HCT116 (cell line): ENCODE measurements around the gene PHB1. TPM values are rescaled to one million over a fixed set of nuclear protein-coding genes. Genes with fewer than 3 reads are reported as not detected.

ENCODE experiments used
- ATAC-seq: fragments of 200-7000 bp; cut with Tn5 transposase; 2 replicates; pipeline ENCODE4 v1.9.1; 2020; ENCODE audit warnings: mild to moderate bottlenecking, moderate library complexity
- BruUV-seq: library from RNA; stranded (reverse); fragments of 400-500 nt; replicated peaks from 2 replicates; lab custom pipeline; 2021; lab: Mats Ljungman, UMichigan
- CTCF ChIA-PET: fragments of 300-600 bp; sonication (Branson Sonifier 250); formaldehyde crosslinking; loops from one replicate; lab custom pipeline; 2021; ENCODE audit warnings: antibody characterized with exemption; lab: Charles Lee
- POLR2A ChIA-PET: fragments of 300-600, 350-600 bp; sonication (Branson Sonifier 250); formaldehyde crosslinking; loops from one replicate; lab custom pipeline; 2021; ENCODE audit warnings: antibody characterized with exemption; lab: Charles Lee
- RAD21 ChIA-PET, 2 experiments: fragments of 300-600 bp; sonication (Branson Sonifier 250); formaldehyde crosslinking; loops; one replicate each; lab custom pipeline; 2023; ENCODE audit warnings: low total read pairs in 2 of 2; ENCODE audit not compliant: uncharacterized antibody in 2 of 2, unreplicated experiment in 2 of 2, low non-redundant PET in 1 of 2; lab: Charles Lee
- DNase-seq: peaks from one replicate; pipeline ENCODE4 v3.0.0-alpha.2; 2010; ENCODE audit warnings: low read depth, low spot score
- H2AFZ ChIP-seq: fragments of 200-600 bp; shearing (Covaris generic), sonication (generic); 2 replicates; pipeline ENCODE4 v1.6.1; 2017; ENCODE audit warnings: low read depth, mixed run types, mixed read lengths, antibody characterized with exemption, low read length; ENCODE audit not compliant: poor library complexity, severe bottlenecking
- H3K27ac ChIP-seq: 2 replicates; pipeline ENCODE4 v1.5.1; 2012; ENCODE audit warnings: low read depth, low read length
- H3K27me3 ChIP-seq: fragments of 200-600 bp; sonication (generic); 2 replicates; pipeline ENCODE4 v1.6.1; 2016; ENCODE audit warnings: mixed run types, low read length, mixed read lengths; ENCODE audit not compliant: insufficient read depth
- H3K36me3 ChIP-seq, 2 experiments: fragments of 200-500 bp in 1 of 2; fragments of 200-600 bp in 1 of 2; sonication (Bioruptor generic) in 1 of 2; sonication (generic) in 1 of 2; 2 replicates each; pipeline versions ENCODE4 v1.5.1 to v1.6.1; 2014 to 2016; ENCODE audit warnings: low read length in 2 of 2, inconsistent platforms in 1 of 2, mixed read lengths in 1 of 2, mixed run types in 1 of 2; ENCODE audit not compliant: insufficient read depth in 2 of 2, control insufficient read depth in 1 of 2
- H3K4me1 ChIP-seq, 2 experiments: fragments of 200-600 bp in 1 of 2; sonication (generic) in 1 of 2; 2 replicates each; pipeline versions ENCODE4 v1.5.1 to v1.6.1; 2012 to 2017; ENCODE audit warnings: low read length in 2 of 2, inconsistent platforms in 1 of 2, mild to moderate bottlenecking in 1 of 2, mixed read lengths in 1 of 2, mixed run types in 1 of 2, moderate library complexity in 1 of 2; ENCODE audit not compliant: insufficient read depth in 2 of 2, control insufficient read depth in 1 of 2
- H3K4me2 ChIP-seq: fragments of 200-600 bp; sonication (generic); 2 replicates; pipeline ENCODE4 v1.6.1; 2017; ENCODE audit warnings: mixed run types, low read length, mixed read lengths
- H3K4me3 ChIP-seq, 2 experiments: fragments of 200-600 bp in 1 of 2; sonication (generic) in 1 of 2; replicated peaks in 1 of 2; 2 replicates each; pipeline ENCODE4 v1.5.1; 2011 to 2016; ENCODE audit warnings: low read length in 2 of 2, control low read depth in 1 of 2, low read depth in 1 of 2, mild to moderate bottlenecking in 1 of 2, mixed read lengths in 1 of 2, mixed run types in 1 of 2
- H3K79me2 ChIP-seq: fragments of 200-600 bp; sonication (generic); 2 replicates; pipeline ENCODE4 v1.6.1; 2017; ENCODE audit warnings: mild to moderate bottlenecking, mixed run types, low read length, moderate library complexity, mixed read lengths; ENCODE audit not compliant: insufficient read depth
- H3K9ac ChIP-seq: fragments of 200-600 bp; sonication (generic); 2 replicates; pipeline ENCODE4 v1.6.1; 2016; ENCODE audit warnings: low read length, mixed read lengths
- H3K9me2 ChIP-seq: fragments of 200-600 bp; sonication (generic), shearing (Covaris generic); 2 replicates; pipeline ENCODE4 v1.6.1; 2017; ENCODE audit warnings: mixed run types, mild to moderate bottlenecking, moderate library complexity; ENCODE audit not compliant: insufficient read depth
- H3K9me3 ChIP-seq, 2 experiments: fragments of 200-500 bp in 1 of 2; fragments of 200-600 bp in 1 of 2; sonication (Bioruptor generic) in 1 of 2; sonication (generic) in 1 of 2; 2 replicates each; pipeline ENCODE4 v1.6.1; 2014 to 2017; ENCODE audit warnings: low read length in 2 of 2, mixed read lengths in 2 of 2, inconsistent platforms in 1 of 2, low read depth in 1 of 2, mild to moderate bottlenecking in 1 of 2, mixed run types in 1 of 2, moderate library complexity in 1 of 2; ENCODE audit not compliant: control insufficient read depth in 1 of 2, insufficient read depth in 1 of 2
- H4K20me1 ChIP-seq: fragments of 200-600 bp; sonication (generic), shearing (Covaris generic); 2 replicates; pipeline ENCODE4 v1.6.1; 2017; ENCODE audit warnings: mixed run types, mild to moderate bottlenecking, moderate library complexity; ENCODE audit not compliant: insufficient read depth
- CEBPB ChIP-seq: IDR thresholded peaks from 2 replicates; pipeline ENCODE4 v1.6.1; 2012; ENCODE audit warnings: low read depth
- ELF1 ChIP-seq: IDR thresholded peaks from 2 replicates; pipeline ENCODE4 v1.6.1; 2012; ENCODE audit warnings: low read depth, borderline replicate concordance
- EZH2 ChIP-seq: fragments of 200-600 bp; sonication (generic); IDR thresholded peaks from 2 replicates; pipeline ENCODE4 v1.6.1; 2017; ENCODE audit warnings: antibody characterized with exemption, mixed run types
- JUND ChIP-seq: IDR thresholded peaks from 2 replicates; pipeline ENCODE4 v1.6.1; 2012
- POLR2A ChIP-seq: IDR thresholded peaks from 2 replicates; pipeline ENCODE4 v1.7.0; 2011; ENCODE audit warnings: borderline replicate concordance; ENCODE audit not compliant: insufficient read depth, insufficient read length; ENCODE audit errors: extremely low read depth
- POLR2AphosphoS5 ChIP-seq: IDR thresholded peaks from 2 replicates; pipeline ENCODE4 v1.6.1; 2011; ENCODE audit warnings: mild to moderate bottlenecking, low read depth, low read length, moderate library complexity
- TCF7L2 ChIP-seq: IDR thresholded peaks from 2 replicates; pipeline ENCODE4 v1.7.0; 2011; ENCODE audit warnings: borderline replicate concordance, inconsistent platforms; ENCODE audit not compliant: insufficient read depth, insufficient read length; ENCODE audit errors: extremely low read depth
- YY1 ChIP-seq: IDR thresholded peaks from 2 replicates; pipeline ENCODE4 v1.6.1; 2011; ENCODE audit warnings: low read length, low read depth, moderate library complexity, mild to moderate bottlenecking; ENCODE audit not compliant: insufficient replicate concordance; ENCODE audit errors: extremely low read depth
- intact Hi-C: fragments of 100-400 bp; cut with micrococcal nuclease; formaldehyde crosslinking; loops from 2 replicates; pipeline ENCODE4 v1.10.0; 2022
- total RNA-seq: library from RNA; stranded (reverse); gene quantifications from one replicate; pipeline ENCODE4 v1.2.1, GENCODE V29; 2021; ENCODE audit not compliant: unreplicated experiment
- TF ChIP-seq, protein P1 (sequence below): IDR thresholded peaks from 2 replicates; pipeline ENCODE4 v1.6.1; 2011; ENCODE audit warnings: mild to moderate bottlenecking, low read length, moderate library complexity; ENCODE audit not compliant: insufficient replicate concordance; ENCODE audit errors: extremely low read depth
- TF ChIP-seq, protein P2 (sequence below): IDR thresholded peaks from 2 replicates; pipeline ENCODE4 v1.6.1; 2012; ENCODE audit warnings: low read depth
- TF ChIP-seq, protein P3 (sequence below): IDR thresholded peaks from 2 replicates; pipeline ENCODE4 v1.6.1; 2012
- TF ChIP-seq, protein P4 (sequence below): IDR thresholded peaks from 2 replicates; pipeline ENCODE4 v1.6.1; 2012

The PHB1 gene
- total RNA-seq, 1 experiment from 2014 or later = 534 TPM

DNA sequence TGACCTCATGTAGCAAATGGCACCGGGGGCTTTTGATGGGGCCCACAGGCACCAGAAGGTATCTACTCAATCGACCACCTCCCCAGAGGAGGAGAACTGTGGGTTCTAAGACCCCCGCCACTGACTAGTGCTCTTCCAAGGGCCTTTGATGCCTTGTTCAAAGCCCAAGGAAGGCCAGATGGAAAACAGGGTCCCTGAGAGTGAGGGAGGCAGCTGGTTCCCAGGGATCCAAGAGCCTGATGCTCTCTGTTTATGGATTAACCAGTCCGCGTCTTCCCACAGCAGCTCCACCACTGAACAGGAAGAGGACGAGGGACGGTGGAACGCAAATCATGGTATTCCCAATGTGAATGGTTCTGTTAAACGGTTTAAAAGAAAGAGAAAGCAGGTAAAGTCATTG is 7.6 kb downstream of the PHB1 start:
- no peak overlapping the region for H3K9ac ChIP-seq
- no peak overlapping the region for H3K4me2 ChIP-seq
- H3K27ac ChIP-seq = no peak overlapping the region
- H2AFZ ChIP-seq = no peak overlapping the region
- ATAC-seq (no peak), DNase-seq (no peak)
- H3K9me2 ChIP-seq = no peaks in the 10 kb centered on the region
- no TSS peak for BruUV-seq
- ChIA-PET CTCF (interaction anchor here (0.6 to 4.1 kb wide), 6 partner anchors 8 to 160 kb away, joined by 3 to 65 read pairs (median 6); no protein-coding TSS in a partner anchor), RAD21 (interaction anchor here (1.6 to 2.7 kb wide), 2 partner anchors 149 kb away, joined by 5 to 11 read pairs; no protein-coding TSS in a partner anchor), POLR2A (no interaction called here)
- peaks cover 80 to 88% of the 10 kb centered on the region in 2 experiments for H3K36me3 ChIP-seq
- peaks cover 0 to 3% of the 10 kb centered on the region in 2 experiments; a peak in 3 of 4 replicates for H3K4me1 ChIP-seq
- no peaks in the 10 kb centered on the region for H4K20me1 ChIP-seq
- no peaks in the 10 kb centered on the region for H3K27me3 ChIP-seq
- peaks cover 41% of the 10 kb centered on the region for H3K79me2 ChIP-seq
- no peak overlapping the region for H3K4me3 ChIP-seq
- TF ChIP-seq ELF1 = no peak
- no peaks in the 10 kb centered on the region for H3K9me3 ChIP-seq
- intact Hi-C loops = loop anchor here (5.0 kb wide), 1 partner anchor 300 kb away; the partner anchor contains the start of gene SLC35B1

DNA sequence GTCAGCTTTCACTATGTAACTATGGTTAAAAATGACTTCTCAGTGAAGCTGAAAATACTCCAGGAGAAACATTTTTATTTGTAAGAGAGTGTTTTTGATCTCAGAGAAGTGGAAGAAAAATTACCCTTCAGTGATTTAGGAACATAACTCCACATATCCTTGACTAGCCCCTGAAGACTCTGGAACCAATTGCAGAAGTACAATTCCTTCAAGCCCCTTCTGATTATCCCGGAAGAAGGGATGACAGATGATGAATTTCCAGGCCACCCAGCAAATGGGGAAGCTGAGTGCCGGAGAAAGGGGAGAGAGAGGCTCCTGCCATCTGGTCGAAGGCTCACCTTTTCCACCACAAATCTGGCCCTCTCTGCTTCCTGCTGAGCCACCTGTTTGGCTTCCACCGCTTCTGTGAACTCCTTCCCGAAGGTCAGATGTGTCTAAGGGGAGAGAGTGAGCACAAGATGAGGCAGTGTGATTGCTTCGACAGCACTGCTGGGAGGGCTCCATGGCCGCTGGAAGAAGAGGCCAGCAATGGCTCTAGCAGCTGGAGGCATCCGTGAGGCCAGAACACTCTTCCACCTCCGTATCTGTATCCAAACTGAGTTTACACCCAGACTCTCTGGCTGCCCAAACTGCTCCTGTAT is 8.1 kb downstream of the PHB1 start:
- H4K20me1 ChIP-seq = no peaks in the 10 kb centered on the region
- no peaks in the 10 kb centered on the region for H3K27me3 ChIP-seq
- DNase-seq (no peak), ATAC-seq (no peak)
- peaks cover 0 to 3% of the 10 kb centered on the region in 2 experiments; a peak in 3 of 4 replicates for H3K4me1 ChIP-seq
- peaks cover 75 to 83% of the 10 kb centered on the region in 2 experiments for H3K36me3 ChIP-seq
- H3K9ac ChIP-seq = no peak overlapping the region
- peaks cover 36% of the 10 kb centered on the region; the same call in 1 of the 2 replicates for H3K79me2 ChIP-seq
- H3K4me2 ChIP-seq = no peak overlapping the region
- no TSS peak for BruUV-seq
- ChIA-PET CTCF (interaction anchor here (1.6 to 4.1 kb wide), 3 partner anchors 140 to 150 kb away, joined by 4 to 65 read pairs (median 8); no protein-coding TSS in a partner anchor), RAD21 (interaction anchor here in 1 of 2 experiments (2.7 kb wide), 1 partner anchor 150 kb away, joined by 11 read pairs; no protein-coding TSS in a partner anchor), POLR2A (no interaction called here)
- intact Hi-C loops = loop anchor here (5.0 kb wide), 1 partner anchor 301 kb away; the partner anchor contains the start of gene SLC35B1
- H2AFZ ChIP-seq = no peak overlapping the region
- H3K9me2 ChIP-seq = no peaks in the 10 kb centered on the region
- H3K4me3 ChIP-seq = no peak overlapping the region
- no peak overlapping the region for H3K27ac ChIP-seq
- no peaks in the 10 kb centered on the region for H3K9me3 ChIP-seq
- TF ChIP-seq, protein P1, sequence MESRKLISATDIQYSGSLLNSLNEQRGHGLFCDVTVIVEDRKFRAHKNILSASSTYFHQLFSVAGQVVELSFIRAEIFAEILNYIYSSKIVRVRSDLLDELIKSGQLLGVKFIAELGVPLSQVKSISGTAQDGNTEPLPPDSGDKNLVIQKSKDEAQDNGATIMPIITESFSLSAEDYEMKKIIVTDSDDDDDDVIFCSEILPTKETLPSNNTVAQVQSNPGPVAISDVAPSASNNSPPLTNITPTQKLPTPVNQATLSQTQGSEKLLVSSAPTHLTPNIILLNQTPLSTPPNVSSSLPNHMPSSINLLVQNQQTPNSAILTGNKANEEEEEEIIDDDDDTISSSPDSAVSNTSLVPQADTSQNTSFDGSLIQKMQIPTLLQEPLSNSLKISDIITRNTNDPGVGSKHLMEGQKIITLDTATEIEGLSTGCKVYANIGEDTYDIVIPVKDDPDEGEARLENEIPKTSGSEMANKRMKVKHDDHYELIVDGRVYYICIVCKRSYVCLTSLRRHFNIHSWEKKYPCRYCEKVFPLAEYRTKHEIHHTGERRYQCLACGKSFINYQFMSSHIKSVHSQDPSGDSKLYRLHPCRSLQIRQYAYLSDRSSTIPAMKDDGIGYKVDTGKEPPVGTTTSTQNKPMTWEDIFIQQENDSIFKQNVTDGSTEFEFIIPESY = no peak
- no peak for TF ChIP-seq EZH2
- no peak for TF ChIP-seq POLR2AphosphoS5
- TF ChIP-seq JUND = no peak
- no peak for TF ChIP-seq TCF7L2
- TF ChIP-seq POLR2A = no peak
- TF ChIP-seq CEBPB = no peak
- TF ChIP-seq, protein P2, sequence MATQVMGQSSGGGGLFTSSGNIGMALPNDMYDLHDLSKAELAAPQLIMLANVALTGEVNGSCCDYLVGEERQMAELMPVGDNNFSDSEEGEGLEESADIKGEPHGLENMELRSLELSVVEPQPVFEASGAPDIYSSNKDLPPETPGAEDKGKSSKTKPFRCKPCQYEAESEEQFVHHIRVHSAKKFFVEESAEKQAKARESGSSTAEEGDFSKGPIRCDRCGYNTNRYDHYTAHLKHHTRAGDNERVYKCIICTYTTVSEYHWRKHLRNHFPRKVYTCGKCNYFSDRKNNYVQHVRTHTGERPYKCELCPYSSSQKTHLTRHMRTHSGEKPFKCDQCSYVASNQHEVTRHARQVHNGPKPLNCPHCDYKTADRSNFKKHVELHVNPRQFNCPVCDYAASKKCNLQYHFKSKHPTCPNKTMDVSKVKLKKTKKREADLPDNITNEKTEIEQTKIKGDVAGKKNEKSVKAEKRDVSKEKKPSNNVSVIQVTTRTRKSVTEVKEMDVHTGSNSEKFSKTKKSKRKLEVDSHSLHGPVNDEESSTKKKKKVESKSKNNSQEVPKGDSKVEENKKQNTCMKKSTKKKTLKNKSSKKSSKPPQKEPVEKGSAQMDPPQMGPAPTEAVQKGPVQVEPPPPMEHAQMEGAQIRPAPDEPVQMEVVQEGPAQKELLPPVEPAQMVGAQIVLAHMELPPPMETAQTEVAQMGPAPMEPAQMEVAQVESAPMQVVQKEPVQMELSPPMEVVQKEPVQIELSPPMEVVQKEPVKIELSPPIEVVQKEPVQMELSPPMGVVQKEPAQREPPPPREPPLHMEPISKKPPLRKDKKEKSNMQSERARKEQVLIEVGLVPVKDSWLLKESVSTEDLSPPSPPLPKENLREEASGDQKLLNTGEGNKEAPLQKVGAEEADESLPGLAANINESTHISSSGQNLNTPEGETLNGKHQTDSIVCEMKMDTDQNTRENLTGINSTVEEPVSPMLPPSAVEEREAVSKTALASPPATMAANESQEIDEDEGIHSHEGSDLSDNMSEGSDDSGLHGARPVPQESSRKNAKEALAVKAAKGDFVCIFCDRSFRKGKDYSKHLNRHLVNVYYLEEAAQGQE = no peak
- no peak for TF ChIP-seq YY1
- TF ChIP-seq, protein P3, sequence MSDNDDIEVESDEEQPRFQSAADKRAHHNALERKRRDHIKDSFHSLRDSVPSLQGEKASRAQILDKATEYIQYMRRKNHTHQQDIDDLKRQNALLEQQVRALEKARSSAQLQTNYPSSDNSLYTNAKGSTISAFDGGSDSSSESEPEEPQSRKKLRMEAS = no peak
- TF ChIP-seq, protein P4, sequence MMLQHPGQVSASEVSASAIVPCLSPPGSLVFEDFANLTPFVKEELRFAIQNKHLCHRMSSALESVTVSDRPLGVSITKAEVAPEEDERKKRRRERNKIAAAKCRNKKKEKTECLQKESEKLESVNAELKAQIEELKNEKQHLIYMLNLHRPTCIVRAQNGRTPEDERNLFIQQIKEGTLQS = no peak
